H9 (cell line): ENCODE results near the gene ISCA1. TPM values are rescaled to one million over a fixed set of nuclear protein-coding genes. Genes with fewer than 3 reads are reported as not detected.

Source experiments
- DNase-seq: peaks from one replicate; pipeline ENCODE4 v3.0.0-alpha.2; 2017
- H2AFZ ChIP-seq: one replicate; pipeline ENCODE4 v1.6.1; 2013; ENCODE audit warnings: mild to moderate bottlenecking, low read length, control low read depth, moderate library complexity
- H2AK5ac ChIP-seq: 2 replicates; pipeline ENCODE4 v1.6.1; 2013; ENCODE audit warnings: low read length, control low read depth, mixed read lengths; ENCODE audit not compliant: insufficient read length
- H2BK120ac ChIP-seq: one replicate; pipeline ENCODE4 v1.6.1; 2013; ENCODE audit warnings: low read depth, mild to moderate bottlenecking, low read length, control low read depth, inconsistent platforms; ENCODE audit not compliant: poor library complexity, severe bottlenecking
- H2BK12ac ChIP-seq: 2 replicates; pipeline ENCODE4 v1.6.1; 2013; ENCODE audit warnings: low read length, control low read depth, mixed read lengths, low read depth; ENCODE audit not compliant: insufficient read length
- H2BK15ac ChIP-seq: 2 replicates; pipeline ENCODE4 v1.6.1; 2013; ENCODE audit warnings: low read depth, low read length, control low read depth
- H2BK20ac ChIP-seq: one replicate; pipeline ENCODE4 v1.6.1; 2013; ENCODE audit warnings: low read depth, mild to moderate bottlenecking, low read length, control low read depth, inconsistent platforms; ENCODE audit not compliant: poor library complexity, severe bottlenecking
- H2BK5ac ChIP-seq: 2 replicates; pipeline ENCODE4 v1.6.1; 2013; ENCODE audit warnings: low read length, control low read depth, mixed read lengths; ENCODE audit not compliant: insufficient read length
- H3K14ac ChIP-seq: 2 replicates; pipeline ENCODE4 v1.6.1; 2013; ENCODE audit warnings: low read length, control low read depth; ENCODE audit not compliant: insufficient read depth
- H3K18ac ChIP-seq: 2 replicates; pipeline ENCODE4 v1.6.1; 2013; ENCODE audit warnings: low read depth, mild to moderate bottlenecking, mixed read lengths, low read length, control low read depth; ENCODE audit not compliant: insufficient read length
- H3K23ac ChIP-seq: 2 replicates; pipeline ENCODE4 v1.6.1; 2013; ENCODE audit warnings: low read length, control low read depth, mixed read lengths, low read depth; ENCODE audit not compliant: insufficient read length
- H3K23me2 ChIP-seq: 2 replicates; pipeline ENCODE4 v1.6.1; 2013; ENCODE audit warnings: low read depth, mild to moderate bottlenecking, mixed read lengths, low read length, control low read depth; ENCODE audit not compliant: insufficient read length, poor library complexity, severe bottlenecking
- H3K27ac ChIP-seq: 2 replicates; pipeline ENCODE4 v1.5.1; 2013; ENCODE audit warnings: low read length, control low read depth, mixed read lengths, low read depth; ENCODE audit not compliant: insufficient read length
- H3K27me3 ChIP-seq: 2 replicates; pipeline ENCODE4 v1.6.1; 2013; ENCODE audit warnings: low read length, control low read depth, inconsistent platforms; ENCODE audit not compliant: insufficient read depth
- H3K4ac ChIP-seq: 2 replicates; pipeline ENCODE4 v1.6.1; 2013; ENCODE audit warnings: low read depth, mild to moderate bottlenecking, control low read depth, inconsistent platforms, low read length, moderate library complexity
- H3K4me1 ChIP-seq: 2 replicates; pipeline ENCODE4 v1.6.1; 2013; ENCODE audit warnings: low read length, control low read depth, inconsistent platforms; ENCODE audit not compliant: insufficient read depth
- H3K4me2 ChIP-seq: 2 replicates; pipeline ENCODE4 v1.6.1; 2013; ENCODE audit warnings: low read length, control low read depth, mixed read lengths; ENCODE audit not compliant: insufficient read length, insufficient read depth
- H3K56ac ChIP-seq: 2 replicates; pipeline ENCODE4 v1.6.1; 2013; ENCODE audit warnings: low read depth, mild to moderate bottlenecking, mixed read lengths, low read length, control low read depth; ENCODE audit not compliant: insufficient read length
- H3K79me1 ChIP-seq: 2 replicates; pipeline ENCODE4 v1.6.1; 2013; ENCODE audit warnings: low read depth, mild to moderate bottlenecking, moderate library complexity, low read length, control low read depth, inconsistent platforms; ENCODE audit not compliant: insufficient read depth, poor library complexity, severe bottlenecking
- H3K79me2 ChIP-seq: 2 replicates; pipeline ENCODE4 v1.6.1; 2013; ENCODE audit warnings: low read length, control low read depth, inconsistent platforms; ENCODE audit not compliant: insufficient read depth
- H3K9ac ChIP-seq: 2 replicates; pipeline ENCODE4 v1.6.1; 2013; ENCODE audit warnings: low read length, control low read depth, mixed read lengths; ENCODE audit not compliant: insufficient read length; ENCODE audit errors: extremely low read depth
- H3K9me3 ChIP-seq: one replicate; pipeline ENCODE4 v1.6.1; 2013; ENCODE audit warnings: low read depth, low read length, inconsistent platforms; ENCODE audit not compliant: control insufficient read depth
- H3T11ph ChIP-seq: one replicate; pipeline ENCODE4 v1.6.1; 2013; ENCODE audit warnings: mild to moderate bottlenecking, low read length, control low read depth, inconsistent platforms
- H4K20me1 ChIP-seq: one replicate; pipeline ENCODE4 v1.6.1; 2013; ENCODE audit not compliant: control insufficient read depth, insufficient read length, insufficient read depth
- H4K5ac ChIP-seq: 2 replicates; pipeline ENCODE4 v1.6.1; 2013; ENCODE audit warnings: low read depth, mild to moderate bottlenecking, mixed read lengths, low read length, control low read depth; ENCODE audit not compliant: insufficient read length
- H4K8ac ChIP-seq: replicated peaks from 2 replicates; pipeline ENCODE4 v1.6.1; 2013; ENCODE audit warnings: low read length, control low read depth, mixed read lengths, low read depth; ENCODE audit not compliant: insufficient read length
- H4K91ac ChIP-seq: 2 replicates; pipeline ENCODE4 v1.6.1; 2013; ENCODE audit warnings: low read depth, mild to moderate bottlenecking, moderate library complexity, mixed read lengths, low read length, control low read depth; ENCODE audit not compliant: insufficient read length
- H3K27ac Mint-ChIP-seq, 3 experiments: 2 replicates in 2 of 3; 3 replicates in 1 of 3; pipeline ENCODE4 v1.8.0; 2020 to 2021; ENCODE audit warnings: mixed read lengths in 3 of 3, mild to moderate bottlenecking in 1 of 3, moderate library complexity in 1 of 3
- H3K27me3 Mint-ChIP-seq: 2 replicates; pipeline ENCODE4 v1.8.0; 2021; ENCODE audit warnings: low read depth, mild to moderate bottlenecking, moderate library complexity, mixed read lengths
- H3K36me3 Mint-ChIP-seq, 3 experiments: 2 replicates in 2 of 3; 3 replicates in 1 of 3; pipeline ENCODE4 v1.8.0; 2020 to 2021; ENCODE audit warnings: low read depth in 3 of 3, mixed read lengths in 3 of 3; ENCODE audit not compliant: insufficient read depth in 1 of 3
- H3K4me1 Mint-ChIP-seq, 2 experiments: 2 replicates each; pipeline ENCODE4 v1.8.0; 2020; ENCODE audit warnings: mixed read lengths in 2 of 2
- H3K4me3 Mint-ChIP-seq, 2 experiments: 2 replicates in 1 of 2; 3 replicates in 1 of 2; pipeline ENCODE4 v1.8.0; 2020 to 2021; ENCODE audit warnings: mild to moderate bottlenecking in 2 of 2, mixed read lengths in 2 of 2, moderate library complexity in 1 of 2
- H3K9me3 Mint-ChIP-seq, 2 experiments: 2 replicates in 1 of 2; 3 replicates in 1 of 2; pipeline ENCODE4 v1.8.0; 2020; ENCODE audit warnings: mild to moderate bottlenecking in 2 of 2, mixed read lengths in 2 of 2, moderate library complexity in 1 of 2
- CTCF ChIP-seq: fragments of 200-600 bp; sonication (generic); conservative IDR thresholded peaks from 3 replicates; pipeline ENCODE4 v1.8.0; 2021; ENCODE audit warnings: antibody characterized with exemption, mild to moderate bottlenecking
- WGBS: extraction: QIAGEN DNeasy Blood & Tissue Kit; methylation state at CpG from one replicate; pipeline ENCODE4 v1.1.7; 2013; ENCODE audit warnings: missing lambda C conversion rate, low lambda C conversion rate, mixed read lengths; ENCODE audit not compliant: insufficient read length; ENCODE audit errors: extremely low coverage; 5-methylcytosine and 5-hydroxymethylcytosine counted together
- total RNA-seq: library from RNA; stranded (reverse); gene quantifications from 2 replicates; pipeline ENCODE4 v1.2.1, GENCODE V29; 2021

Gene ISCA1
- total RNA-seq, 1 experiment from 2014 or later, result 33.3 TPM

GRCh38 chr9:86272221-86272620 is 10.1 kb downstream of the ISCA1 start:
- H3K4me3 Mint-ChIP-seq, result no peak overlapping the region
- no peak overlapping the region for H4K91ac ChIP-seq
- H3K4me2 ChIP-seq, result no peak overlapping the region
- no peak overlapping the region for H4K8ac ChIP-seq
- no peaks in the 10 kb centered on the region for H4K20me1 ChIP-seq
- no peak overlapping the region for H3K4ac ChIP-seq
- no peaks in the 10 kb centered on the region for H3K27me3 ChIP-seq
- H3K27ac ChIP-seq, result no peak overlapping the region
- no peak overlapping the region for H2BK15ac ChIP-seq
- H2AK5ac ChIP-seq, result no peak overlapping the region
- peaks cover 3% of the 10 kb centered on the region for H3K79me1 ChIP-seq
- H2AFZ ChIP-seq, result no peak overlapping the region
- no peak overlapping the region for H4K5ac ChIP-seq
- no peak overlapping the region for H2BK5ac ChIP-seq
- no peak overlapping the region for H2BK120ac ChIP-seq
- TF ChIP-seq CTCF, result no peak
- no peak overlapping the region for H3T11ph ChIP-seq
- H3K27ac Mint-ChIP-seq, result no peak overlapping the region
- no peaks in the 10 kb centered on the region for H3K4me1 ChIP-seq
- H2BK20ac ChIP-seq, result no peak overlapping the region
- H3K14ac ChIP-seq, result no peak overlapping the region
- no peaks in the 10 kb centered on the region for H3K4me1 Mint-ChIP-seq
- H3K18ac ChIP-seq, result no peak overlapping the region
- no CpG with 5 or more reads among the region's 4 CpGs for WGBS
- H3K9me3 ChIP-seq, result peaks cover 4% of the 10 kb centered on the region
- no peaks in the 10 kb centered on the region for H3K9me3 Mint-ChIP-seq
- no peak overlapping the region for H3K23ac ChIP-seq
- H2BK12ac ChIP-seq, result no peak overlapping the region
- H3K79me2 ChIP-seq, result peaks cover 3% of the 10 kb centered on the region; the same call in 1 of the 2 replicates
- peaks cover 24 to 34% (median 29%) of the 10 kb centered on the region in 3 experiments for H3K36me3 Mint-ChIP-seq
- no peaks in the 10 kb centered on the region for H3K23me2 ChIP-seq
- H3K9ac ChIP-seq, result no peak overlapping the region
- H3K56ac ChIP-seq, result no peak overlapping the region
- no peak for DNase-seq
- no peaks in the 10 kb centered on the region for H3K27me3 Mint-ChIP-seq
